ENCODE measurements around the gene DCBLD1.

DNA sequence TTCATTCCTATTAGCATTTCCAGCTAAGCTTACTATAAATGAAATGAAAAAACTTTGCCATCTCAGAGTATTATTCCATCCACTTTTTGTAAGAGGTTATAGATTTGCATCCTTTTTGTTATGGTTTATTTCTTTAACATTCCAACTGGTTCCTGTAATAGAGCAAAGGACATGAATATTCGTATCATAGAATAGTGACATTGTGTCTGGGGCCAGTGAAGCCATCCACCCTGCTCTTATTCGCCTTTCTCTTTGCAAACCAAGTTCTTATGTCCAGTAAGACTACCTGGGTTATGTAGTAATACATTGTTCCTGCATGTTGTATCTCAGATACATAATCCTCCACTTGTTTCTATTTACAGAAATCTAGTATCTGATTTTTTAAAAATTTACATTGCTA lies 43.1 kb downstream of the DCBLD1 start:
- TF ChIP-seq, protein P1, sequence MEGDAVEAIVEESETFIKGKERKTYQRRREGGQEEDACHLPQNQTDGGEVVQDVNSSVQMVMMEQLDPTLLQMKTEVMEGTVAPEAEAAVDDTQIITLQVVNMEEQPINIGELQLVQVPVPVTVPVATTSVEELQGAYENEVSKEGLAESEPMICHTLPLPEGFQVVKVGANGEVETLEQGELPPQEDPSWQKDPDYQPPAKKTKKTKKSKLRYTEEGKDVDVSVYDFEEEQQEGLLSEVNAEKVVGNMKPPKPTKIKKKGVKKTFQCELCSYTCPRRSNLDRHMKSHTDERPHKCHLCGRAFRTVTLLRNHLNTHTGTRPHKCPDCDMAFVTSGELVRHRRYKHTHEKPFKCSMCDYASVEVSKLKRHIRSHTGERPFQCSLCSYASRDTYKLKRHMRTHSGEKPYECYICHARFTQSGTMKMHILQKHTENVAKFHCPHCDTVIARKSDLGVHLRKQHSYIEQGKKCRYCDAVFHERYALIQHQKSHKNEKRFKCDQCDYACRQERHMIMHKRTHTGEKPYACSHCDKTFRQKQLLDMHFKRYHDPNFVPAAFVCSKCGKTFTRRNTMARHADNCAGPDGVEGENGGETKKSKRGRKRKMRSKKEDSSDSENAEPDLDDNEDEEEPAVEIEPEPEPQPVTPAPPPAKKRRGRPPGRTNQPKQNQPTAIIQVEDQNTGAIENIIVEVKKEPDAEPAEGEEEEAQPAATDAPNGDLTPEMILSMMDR (conservative IDR thresholded peaks at IDR 0.05; ENCODE audit: low read depth, low read length) = no peak
- no peak for TF ChIP-seq EZH2 (IDR thresholded peaks at IDR 0.05; ENCODE audit: borderline replicate concordance, low read depth, low read length, poor library complexity, severe bottlenecking)

Data from A673 (cell line).